Fibroblast of skin of right quadriceps (primary cell): ENCODE measurements around the gene PLEKHG5.
"Not testable (repeated sequence)": the region's sequence is repeated elsewhere in the genome, so short reads cannot be mapped to it uniquely, and the experiment has no call there.

ENCODE experiments used
- DNase-seq: peaks from one replicate; pipeline ENCODE4 v3.0.0-alpha.2; 2013

PLEKHG5 gene

GRCh38 chr1:6445062-6445763 is 46.3 kb downstream of the PLEKHG5 start:
- DNase-seq = no peak

- no peak for DNase-seq
These were observed 47.1 kb downstream of the PLEKHG5 start for GRCh38 chr1:6444377-6444776.

GRCh38 chr1:6443339-6444115 is 47.9 kb downstream of the PLEKHG5 start:
- no peak for DNase-seq

- no peak for DNase-seq
These were observed 49.9 kb downstream of the PLEKHG5 start for GRCh38 chr1:6441586-6441985.

- peak; percentile 35 for DNase-seq
These were observed 51.0 kb downstream of the PLEKHG5 start for GRCh38 chr1:6440198-6441126.

GRCh38 chr1:6438047-6438525 is 53.4 kb downstream of the PLEKHG5 start:
- peak; percentile 31 for DNase-seq

GRCh38 chr1:6437012-6437700 is 54.3 kb downstream of the PLEKHG5 start:
- DNase-seq = not testable (repeated sequence)

- DNase-seq = not testable (repeated sequence)
These were observed 55.2 kb downstream of the PLEKHG5 start for GRCh38 chr1:6436277-6436676.

GRCh38 chr1:6435547-6435946 is 55.9 kb downstream of the PLEKHG5 start:
- DNase-seq = no peak

- no peak for DNase-seq
These were observed 56.3 kb downstream of the PLEKHG5 start for GRCh38 chr1:6435129-6435528.

- no peak for DNase-seq
These were observed 57.3 kb downstream of the PLEKHG5 start for GRCh38 chr1:6434186-6434585.

GRCh38 chr1:6431645-6432579 is 59.6 kb downstream of the PLEKHG5 start:
- not testable (repeated sequence) for DNase-seq

GRCh38 chr1:6429660-6430411 is 61.6 kb downstream of the PLEKHG5 start:
- DNase-seq = not testable (repeated sequence)

GRCh38 chr1:6428453-6428852 is 63.0 kb downstream of the PLEKHG5 start:
- not testable (repeated sequence) for DNase-seq

- DNase-seq = no peak
These were observed 63.8 kb downstream of the PLEKHG5 start for GRCh38 chr1:6427441-6428390.

- DNase-seq = no peak
These were observed 64.5 kb downstream of the PLEKHG5 start for GRCh38 chr1:6426972-6427350.

- DNase-seq = no peak
These were observed 65.0 kb downstream of the PLEKHG5 start for GRCh38 chr1:6426277-6426971.

GRCh38 chr1:6425658-6426057 is 65.8 kb downstream of the PLEKHG5 start:
- no peak for DNase-seq
